Ishikawa (cell line): ENCODE data around the gene MMP15.

Experiments
- CEBPB ChIP-seq: IDR thresholded peaks from 2 replicates; pipeline ENCODE4 v1.6.1; 2012
- CREB1 ChIP-seq: IDR thresholded peaks from 2 replicates; pipeline ENCODE4 v1.6.1; 2012; ENCODE audit warnings: low read depth
- EP300 ChIP-seq: IDR thresholded peaks from 2 replicates; pipeline ENCODE4 v1.6.1; 2012; ENCODE audit warnings: borderline replicate concordance
- RAD21 ChIP-seq: IDR thresholded peaks from 2 replicates; pipeline ENCODE4 v1.6.1; 2012; ENCODE audit warnings: low read depth
- YY1 ChIP-seq: IDR thresholded peaks from 2 replicates; pipeline ENCODE4 v1.6.1; 2012; ENCODE audit warnings: low read depth
- TF ChIP-seq, protein P1 (sequence below): IDR thresholded peaks from 2 replicates; pipeline ENCODE4 v1.6.1; 2012
- TF ChIP-seq, protein P2 (sequence below): IDR thresholded peaks from 2 replicates; pipeline ENCODE4 v1.6.1; 2012; ENCODE audit warnings: low read depth, mild to moderate bottlenecking

DNA sequence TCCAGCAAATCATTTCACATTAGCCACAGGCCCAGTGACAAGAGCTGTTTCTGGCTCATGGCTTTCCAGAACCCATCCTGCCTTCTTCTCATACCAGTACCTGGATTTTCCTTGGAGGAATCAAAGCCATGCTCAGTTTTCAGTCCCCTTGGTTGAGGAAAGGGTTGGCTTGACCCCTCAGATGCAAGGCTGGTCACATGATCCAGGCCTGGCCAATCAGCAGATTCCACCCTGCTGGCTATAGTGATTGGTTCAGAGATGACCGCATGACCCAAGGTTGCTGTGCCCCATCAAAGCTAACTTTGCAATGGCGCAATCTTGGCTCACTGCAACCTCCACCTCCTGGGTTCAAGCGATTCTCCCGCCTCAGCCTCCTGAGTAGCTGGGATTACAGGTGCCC lies 45.0 kb downstream of the MMP15 start:
- TF ChIP-seq, protein P1, sequence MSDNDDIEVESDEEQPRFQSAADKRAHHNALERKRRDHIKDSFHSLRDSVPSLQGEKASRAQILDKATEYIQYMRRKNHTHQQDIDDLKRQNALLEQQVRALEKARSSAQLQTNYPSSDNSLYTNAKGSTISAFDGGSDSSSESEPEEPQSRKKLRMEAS, result no peak
- TF ChIP-seq, protein P2, sequence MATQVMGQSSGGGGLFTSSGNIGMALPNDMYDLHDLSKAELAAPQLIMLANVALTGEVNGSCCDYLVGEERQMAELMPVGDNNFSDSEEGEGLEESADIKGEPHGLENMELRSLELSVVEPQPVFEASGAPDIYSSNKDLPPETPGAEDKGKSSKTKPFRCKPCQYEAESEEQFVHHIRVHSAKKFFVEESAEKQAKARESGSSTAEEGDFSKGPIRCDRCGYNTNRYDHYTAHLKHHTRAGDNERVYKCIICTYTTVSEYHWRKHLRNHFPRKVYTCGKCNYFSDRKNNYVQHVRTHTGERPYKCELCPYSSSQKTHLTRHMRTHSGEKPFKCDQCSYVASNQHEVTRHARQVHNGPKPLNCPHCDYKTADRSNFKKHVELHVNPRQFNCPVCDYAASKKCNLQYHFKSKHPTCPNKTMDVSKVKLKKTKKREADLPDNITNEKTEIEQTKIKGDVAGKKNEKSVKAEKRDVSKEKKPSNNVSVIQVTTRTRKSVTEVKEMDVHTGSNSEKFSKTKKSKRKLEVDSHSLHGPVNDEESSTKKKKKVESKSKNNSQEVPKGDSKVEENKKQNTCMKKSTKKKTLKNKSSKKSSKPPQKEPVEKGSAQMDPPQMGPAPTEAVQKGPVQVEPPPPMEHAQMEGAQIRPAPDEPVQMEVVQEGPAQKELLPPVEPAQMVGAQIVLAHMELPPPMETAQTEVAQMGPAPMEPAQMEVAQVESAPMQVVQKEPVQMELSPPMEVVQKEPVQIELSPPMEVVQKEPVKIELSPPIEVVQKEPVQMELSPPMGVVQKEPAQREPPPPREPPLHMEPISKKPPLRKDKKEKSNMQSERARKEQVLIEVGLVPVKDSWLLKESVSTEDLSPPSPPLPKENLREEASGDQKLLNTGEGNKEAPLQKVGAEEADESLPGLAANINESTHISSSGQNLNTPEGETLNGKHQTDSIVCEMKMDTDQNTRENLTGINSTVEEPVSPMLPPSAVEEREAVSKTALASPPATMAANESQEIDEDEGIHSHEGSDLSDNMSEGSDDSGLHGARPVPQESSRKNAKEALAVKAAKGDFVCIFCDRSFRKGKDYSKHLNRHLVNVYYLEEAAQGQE, result no peak
- no peak for TF ChIP-seq EP300
- no peak for TF ChIP-seq CEBPB
- no peak for TF ChIP-seq RAD21
- no peak for TF ChIP-seq CREB1
- no peak for TF ChIP-seq YY1
